ENCODE measurements around the gene ELAVL1. TPM values are rescaled to one million over a fixed set of nuclear protein-coding genes. Genes with fewer than 3 reads are reported as not detected.
"Not testable (repeated sequence)": the region's sequence is repeated elsewhere in the genome, so short reads cannot be mapped to it uniquely, and the experiment has no call there.

Gene ELAVL1
- total RNA-seq, 2 experiments from 2014 or later: 65.4 to 168 TPM

DNA sequence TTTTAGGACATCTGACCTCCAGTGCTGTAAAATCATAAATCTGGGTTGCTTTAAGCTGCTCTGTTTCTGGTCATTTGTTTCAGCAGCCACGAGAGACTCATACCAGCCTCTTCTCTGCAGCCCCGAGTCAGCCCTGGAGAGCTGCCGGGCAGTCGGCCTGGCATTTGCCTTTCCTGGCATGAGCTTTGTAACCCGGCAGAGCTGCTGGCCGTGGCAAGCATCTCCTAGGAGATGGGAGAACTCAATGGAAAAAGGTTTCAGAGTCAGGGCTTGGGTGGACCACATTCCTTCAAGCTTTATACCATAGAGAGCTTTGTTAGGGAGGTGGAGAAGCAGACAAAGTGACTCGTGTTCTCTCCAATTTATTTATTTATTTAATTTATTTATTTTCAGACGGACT is 25.5 kb upstream of the ELAVL1 start:
- Histone ChIP-seq H3K27ac (ENCODE audit: low read depth, low read length, poor library complexity, severe bottlenecking) (no peak overlapping the region), H3K36me3 (ENCODE audit: insufficient read depth, low read length) (no peaks in the 10 kb centered on the region), H3K9me3 (ENCODE audit: low read length) (no peaks in the 10 kb centered on the region), H3K4me2 (ENCODE audit: low read length) (no peak overlapping the region), H3K9me2 (ENCODE audit: insufficient read depth, low read length) (no peaks in the 10 kb centered on the region), H4K20me1 (ENCODE audit: insufficient read depth, low read length) (no peaks in the 10 kb centered on the region), H3K4me1 (ENCODE audit: insufficient read depth, low read length, poor library complexity, severe bottlenecking) (no peaks in the 10 kb centered on the region), H3K79me2 (ENCODE audit: insufficient read depth, low read depth, low read length) (no peaks in the 10 kb centered on the region), H3K4me3 (ENCODE audit: low read depth, low read length, poor library complexity, severe bottlenecking) (no peak overlapping the region), H2AFZ (ENCODE audit: low read length) (no peak overlapping the region)
- BruUV-seq (replicated peaks): no TSS peak
- intact Hi-C loops (cut with micrococcal nuclease; ENCODE audit: unreplicated experiment): no loop called here
- ChIA-PET POLR2A (interaction anchor here (0.6 kb wide), 1 partner anchor 16 kb away, joined by 3 read pairs; no protein-coding TSS in a partner anchor), CTCF (ENCODE audit: unreplicated experiment) (interaction anchor here (0.9 kb wide), 1 partner anchor 63 kb away, joined by 3 read pairs; no protein-coding TSS in a partner anchor)
- TF ChIP-seq EZH2phosphoT487 (IDR thresholded peaks at IDR 0.05; ENCODE audit: borderline replicate concordance, low read depth, low read length): no peak
- TF ChIP-seq, protein P1, sequence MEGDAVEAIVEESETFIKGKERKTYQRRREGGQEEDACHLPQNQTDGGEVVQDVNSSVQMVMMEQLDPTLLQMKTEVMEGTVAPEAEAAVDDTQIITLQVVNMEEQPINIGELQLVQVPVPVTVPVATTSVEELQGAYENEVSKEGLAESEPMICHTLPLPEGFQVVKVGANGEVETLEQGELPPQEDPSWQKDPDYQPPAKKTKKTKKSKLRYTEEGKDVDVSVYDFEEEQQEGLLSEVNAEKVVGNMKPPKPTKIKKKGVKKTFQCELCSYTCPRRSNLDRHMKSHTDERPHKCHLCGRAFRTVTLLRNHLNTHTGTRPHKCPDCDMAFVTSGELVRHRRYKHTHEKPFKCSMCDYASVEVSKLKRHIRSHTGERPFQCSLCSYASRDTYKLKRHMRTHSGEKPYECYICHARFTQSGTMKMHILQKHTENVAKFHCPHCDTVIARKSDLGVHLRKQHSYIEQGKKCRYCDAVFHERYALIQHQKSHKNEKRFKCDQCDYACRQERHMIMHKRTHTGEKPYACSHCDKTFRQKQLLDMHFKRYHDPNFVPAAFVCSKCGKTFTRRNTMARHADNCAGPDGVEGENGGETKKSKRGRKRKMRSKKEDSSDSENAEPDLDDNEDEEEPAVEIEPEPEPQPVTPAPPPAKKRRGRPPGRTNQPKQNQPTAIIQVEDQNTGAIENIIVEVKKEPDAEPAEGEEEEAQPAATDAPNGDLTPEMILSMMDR (conservative IDR thresholded peaks at IDR 0.05; ENCODE audit: low read length): no peak
- DNase-seq (ENCODE audit: low spot score): no peak

DNA sequence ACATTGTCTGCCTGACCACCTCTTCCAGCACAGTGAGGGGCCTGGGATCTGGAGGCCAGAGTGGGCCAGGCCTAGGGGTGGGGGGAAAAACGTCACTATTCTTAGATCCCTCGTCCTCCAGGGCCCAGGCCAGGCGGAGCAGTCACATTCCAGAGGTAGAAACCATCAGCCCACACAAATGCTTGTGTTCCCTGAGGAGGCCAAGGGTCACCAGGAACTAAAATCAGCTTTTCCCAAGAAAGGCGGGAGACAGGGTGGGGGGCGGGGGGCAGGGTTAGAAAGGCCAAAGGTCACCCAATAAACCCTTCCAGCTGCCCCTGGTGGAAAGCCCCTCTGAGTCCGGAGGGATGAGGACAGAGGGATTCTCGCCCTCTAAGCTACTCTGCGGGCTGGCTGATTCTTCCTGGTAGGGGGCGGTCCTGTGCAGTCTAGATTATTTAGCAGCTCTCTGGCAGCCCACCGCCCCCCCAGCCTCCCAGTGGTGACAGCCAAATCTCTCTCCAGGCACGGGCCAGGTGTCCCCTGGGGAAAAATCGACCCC is 23.6 kb upstream of the ELAVL1 start:
- ChIA-PET POLR2A (no interaction called here), CTCF (ENCODE audit: unreplicated experiment) (interaction anchor here (0.7 kb wide), 1 partner anchor 85 kb away, joined by 4 read pairs; no protein-coding TSS in a partner anchor)
- Histone ChIP-seq H2AFZ (ENCODE audit: low read length) (no peak overlapping the region), H3K36me3 (ENCODE audit: insufficient read depth, low read length) (no peaks in the 10 kb centered on the region), H4K20me1 (ENCODE audit: insufficient read depth, low read length) (no peaks in the 10 kb centered on the region), H3K4me1 (ENCODE audit: insufficient read depth, low read length, poor library complexity, severe bottlenecking) (peaks cover 9% of the 10 kb centered on the region), H3K9me3 (ENCODE audit: low read length) (no peaks in the 10 kb centered on the region), H3K79me2 (ENCODE audit: insufficient read depth, low read depth, low read length) (no peaks in the 10 kb centered on the region), H3K4me3 (ENCODE audit: low read depth, low read length, poor library complexity, severe bottlenecking) (no peak overlapping the region), H3K9me2 (ENCODE audit: insufficient read depth, low read length) (no peaks in the 10 kb centered on the region), H3K4me2 (ENCODE audit: low read length) (no peak overlapping the region), H3K27ac (ENCODE audit: low read depth, low read length, poor library complexity, severe bottlenecking) (no peak overlapping the region)
- TF ChIP-seq EZH2phosphoT487 (IDR thresholded peaks at IDR 0.05; ENCODE audit: borderline replicate concordance, low read depth, low read length): no peak
- TF ChIP-seq, protein P1 (conservative IDR thresholded peaks at IDR 0.05; ENCODE audit: low read length): no peak
- DNase-seq (ENCODE audit: low spot score): no peak
- intact Hi-C loops (cut with micrococcal nuclease; ENCODE audit: unreplicated experiment): no loop called here
- no TSS peak for BruUV-seq (replicated peaks)

DNA sequence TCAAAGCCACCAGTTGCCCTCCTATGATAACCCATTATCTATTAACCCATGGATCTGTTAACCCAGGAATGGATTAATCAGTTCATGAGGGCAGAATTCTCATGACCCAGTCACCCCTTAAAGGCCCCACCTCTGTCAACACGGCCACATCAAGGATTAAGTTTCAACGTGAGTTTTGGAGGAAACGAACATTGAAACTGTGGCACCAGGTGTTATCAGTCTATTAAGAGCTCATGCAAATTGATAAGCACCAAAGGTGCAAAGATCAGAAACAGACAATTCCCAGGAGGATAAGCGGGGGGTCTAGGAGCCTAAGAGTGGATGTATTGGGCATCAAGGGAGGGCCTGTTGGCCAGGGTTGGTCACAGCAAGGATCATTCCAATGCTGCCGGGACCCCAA is 19.9 kb upstream of the ELAVL1 start:
- BruUV-seq (replicated peaks): no TSS peak
- Histone ChIP-seq H3K4me1 (ENCODE audit: insufficient read depth, low read length, poor library complexity, severe bottlenecking) (peaks cover 9% of the 10 kb centered on the region), H3K36me3 (ENCODE audit: insufficient read depth, low read length) (no peaks in the 10 kb centered on the region), H3K4me2 (ENCODE audit: low read length) (peak overlapping the region; percentile 35), H2AFZ (ENCODE audit: low read length) (no peak overlapping the region), H4K20me1 (ENCODE audit: insufficient read depth, low read length) (no peaks in the 10 kb centered on the region), H3K9me2 (ENCODE audit: insufficient read depth, low read length) (no peaks in the 10 kb centered on the region), H3K27ac (ENCODE audit: low read depth, low read length, poor library complexity, severe bottlenecking) (no peak overlapping the region), H3K9me3 (ENCODE audit: low read length) (no peaks in the 10 kb centered on the region), H3K4me3 (ENCODE audit: low read depth, low read length, poor library complexity, severe bottlenecking) (no peak overlapping the region), H3K79me2 (ENCODE audit: insufficient read depth, low read depth, low read length) (no peaks in the 10 kb centered on the region)
- intact Hi-C loops (cut with micrococcal nuclease; ENCODE audit: unreplicated experiment): no loop called here
- POLR2A ChIA-PET: no interaction called here
- peak; percentile 27 for DNase-seq (ENCODE audit: low spot score)
- CTCF ChIA-PET (ENCODE audit: unreplicated experiment): no interaction called here
- TF ChIP-seq EZH2phosphoT487 (IDR thresholded peaks at IDR 0.05; ENCODE audit: borderline replicate concordance, low read depth, low read length): no peak
- TF ChIP-seq, protein P1 (conservative IDR thresholded peaks at IDR 0.05; ENCODE audit: low read length): no peak

DNA sequence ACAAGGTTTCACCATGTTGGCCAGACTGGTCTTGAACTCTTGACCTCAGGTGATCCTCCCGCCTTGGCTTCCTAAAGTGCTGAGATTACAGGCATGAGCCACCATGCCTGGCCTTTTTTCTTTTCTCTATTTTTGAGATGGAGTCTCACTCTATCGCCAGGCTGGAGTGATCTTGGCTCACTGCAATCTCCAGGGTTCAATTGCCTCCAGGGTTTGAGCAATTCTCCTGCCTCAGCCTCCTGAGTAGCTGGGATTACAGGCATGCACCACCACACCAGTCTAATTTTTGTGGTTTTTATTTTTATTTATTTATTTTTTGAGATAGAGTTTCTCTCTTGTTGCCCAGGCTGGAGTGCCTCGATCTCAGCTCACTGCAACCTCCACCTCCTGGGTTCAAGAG is 18.8 kb upstream of the ELAVL1 start:
- H3K4me3 ChIP-seq (ENCODE audit: low read depth, low read length, poor library complexity, severe bottlenecking); H3K4me1 ChIP-seq (ENCODE audit: insufficient read depth, low read length, poor library complexity, severe bottlenecking); H2AFZ ChIP-seq (ENCODE audit: low read length); H3K9me2 ChIP-seq (ENCODE audit: insufficient read depth, low read length); H3K27ac ChIP-seq (ENCODE audit: low read depth, low read length, poor library complexity, severe bottlenecking); POLR2A ChIA-PET; intact Hi-C loops (cut with micrococcal nuclease; ENCODE audit: unreplicated experiment); H3K9me3 ChIP-seq (ENCODE audit: low read length); H3K79me2 ChIP-seq (ENCODE audit: insufficient read depth, low read depth, low read length); H4K20me1 ChIP-seq (ENCODE audit: insufficient read depth, low read length); BruUV-seq (replicated peaks); DNase-seq (ENCODE audit: low spot score); H3K36me3 ChIP-seq (ENCODE audit: insufficient read depth, low read length); H3K4me2 ChIP-seq (ENCODE audit: low read length): not testable (repeated sequence)
- CTCF ChIA-PET (ENCODE audit: unreplicated experiment): interaction anchor here (0.5 kb wide), 1 partner anchor 13 kb away, joined by 3 read pairs; no protein-coding TSS in a partner anchor
